Subcutaneous abdominal adipose tissue (tissue), 5 donors: ENCODE results near the gene TBPL2.
"Not testable (repeated sequence)": the region's sequence is repeated elsewhere in the genome, so short reads cannot be mapped to it uniquely, and the experiment has no call there.

Experiments
- H3K27ac ChIP-seq: one replicate; pipeline ENCODE4 v1.7.0; 2013; ENCODE audit warnings: low read depth, mild to moderate bottlenecking, inconsistent platforms, low read length, moderate library complexity
- H3K27me3 ChIP-seq, 5 donors: one replicate each; pipeline ENCODE4 v1.7.0; 2013; ENCODE audit warnings: low read length in 5 of 5, inconsistent platforms in 1 of 5; ENCODE audit not compliant: control insufficient read depth in 5 of 5, insufficient read depth in 4 of 5
- H3K36me3 ChIP-seq, 5 donors: one replicate each; pipeline ENCODE4 v1.7.0; 2013; ENCODE audit warnings: low read length in 5 of 5; ENCODE audit not compliant: control insufficient read depth in 5 of 5, insufficient read depth in 5 of 5
- H3K4me1 ChIP-seq, 5 donors: one replicate each; pipeline ENCODE4 v1.7.0; 2013; ENCODE audit warnings: low read length in 5 of 5, mild to moderate bottlenecking in 3 of 5, moderate library complexity in 1 of 5; ENCODE audit not compliant: control insufficient read depth in 5 of 5, insufficient read depth in 5 of 5
- H3K4me3 ChIP-seq, 5 donors: one replicate each; pipeline ENCODE4 v1.7.0; 2013; ENCODE audit warnings: low read length in 5 of 5, low read depth in 1 of 5
- H3K9ac ChIP-seq, 5 donors: one replicate each; pipeline ENCODE4 v1.7.0; 2013; ENCODE audit warnings: low read length in 5 of 5, mild to moderate bottlenecking in 4 of 5, moderate library complexity in 3 of 5
- H3K9me3 ChIP-seq, 5 donors: one replicate each; pipeline ENCODE4 v1.7.0; 2013; ENCODE audit warnings: low read length in 5 of 5; ENCODE audit not compliant: control insufficient read depth in 5 of 5
- donor health status: healthy.
- donor health status: healthy.
- donor health status: healthy.
- donor health status: healthy.
- donor health status: healthy.

TBPL2 gene

GRCh38 chr14:55457496-55457895, 17.1 kb upstream of the TBPL2 start:
- Histone ChIP-seq H3K4me3 (no peak overlapping the region), H3K27ac (no peak overlapping the region), H3K4me1 (peaks cover 5 to 19% (median 17%) of the 10 kb centered on the region in 5 donors), H3K27me3 (no peaks in the 10 kb centered on the region), H3K9me3 (no peaks in the 10 kb centered on the region), H3K9ac (no peak overlapping the region), H3K36me3 (no peaks in the 10 kb centered on the region)

DNA sequence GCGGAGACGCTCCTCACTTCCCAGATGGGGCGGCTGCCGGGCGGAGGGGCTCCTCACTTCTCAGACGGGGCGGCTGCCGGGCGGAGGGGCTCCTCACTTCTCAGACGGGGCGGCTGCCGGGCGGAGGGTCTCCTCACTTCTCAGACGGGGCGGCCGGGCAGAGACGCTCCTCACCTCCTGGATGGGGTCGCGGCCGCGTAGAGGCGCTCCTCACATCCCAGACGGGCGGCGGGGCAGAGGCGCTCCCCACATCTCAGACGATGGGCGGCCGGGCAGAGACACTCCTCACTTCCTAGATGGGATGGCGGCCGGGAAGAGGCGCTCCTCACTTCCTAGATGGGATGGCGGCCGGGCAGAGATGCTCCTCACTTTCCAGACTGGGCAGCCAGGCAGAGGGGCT, 16.0 kb upstream of the TBPL2 start:
- H3K27ac ChIP-seq, H3K4me3 ChIP-seq, H3K27me3 ChIP-seq, H3K36me3 ChIP-seq, H3K9ac ChIP-seq, H3K9me3 ChIP-seq: not testable (repeated sequence)
- H3K4me1 ChIP-seq: peaks cover 10 to 23% (median 21%) of the 10 kb centered on the region in 5 donors

GRCh38 chr14:55454264-55455002, 14.0 kb upstream of the TBPL2 start:
- peak overlapping the region in 3 of 5 donors; percentile 10 to 49 (median 43) for H3K9ac ChIP-seq
- H3K4me1 ChIP-seq: peaks cover 11 to 28% (median 23%) of the 10 kb centered on the region in 5 donors
- H3K4me3 ChIP-seq: peak overlapping the region; percentile 2 to 47 (median 37)
- H3K36me3 ChIP-seq: no peaks in the 10 kb centered on the region
- no peaks in the 10 kb centered on the region for H3K9me3 ChIP-seq
- H3K27me3 ChIP-seq: no peaks in the 10 kb centered on the region
- no peak overlapping the region for H3K27ac ChIP-seq

- H3K36me3 ChIP-seq: no peaks in the 10 kb centered on the region
- no peak overlapping the region for H3K27ac ChIP-seq
- no peak overlapping the region for H3K4me3 ChIP-seq
- H3K27me3 ChIP-seq: no peaks in the 10 kb centered on the region
- no peak overlapping the region for H3K9ac ChIP-seq
- H3K9me3 ChIP-seq: no peaks in the 10 kb centered on the region
- peaks cover 11 to 28% (median 23%) of the 10 kb centered on the region in 5 donors for H3K4me1 ChIP-seq
Observed at GRCh38 chr14:55451950-55452349, 11.5 kb upstream of the TBPL2 start.

GRCh38 chr14:55451398-55451797, 11.0 kb upstream of the TBPL2 start:
- H3K27ac ChIP-seq: no peak overlapping the region

GRCh38 chr14:55450987-55451386, 10.6 kb upstream of the TBPL2 start:
- Histone ChIP-seq H3K27ac (no peak overlapping the region), H3K36me3 (no peaks in the 10 kb centered on the region), H3K4me3 (no peak overlapping the region), H3K9ac (no peak overlapping the region), H3K27me3 (no peaks in the 10 kb centered on the region), H3K4me1 (peaks cover 11 to 28% (median 23%) of the 10 kb centered on the region in 5 donors), H3K9me3 (no peaks in the 10 kb centered on the region)

More at GRCh38 chr14:55451398-55451797, 11.0 kb upstream of the TBPL2 start:
- no peak overlapping the region for H3K9ac ChIP-seq
- no peak overlapping the region for H3K4me3 ChIP-seq
- no peaks in the 10 kb centered on the region for H3K27me3 ChIP-seq
- H3K4me1 ChIP-seq: peaks cover 11 to 28% (median 23%) of the 10 kb centered on the region in 5 donors
- no peaks in the 10 kb centered on the region for H3K36me3 ChIP-seq
- no peaks in the 10 kb centered on the region for H3K9me3 ChIP-seq

DNA sequence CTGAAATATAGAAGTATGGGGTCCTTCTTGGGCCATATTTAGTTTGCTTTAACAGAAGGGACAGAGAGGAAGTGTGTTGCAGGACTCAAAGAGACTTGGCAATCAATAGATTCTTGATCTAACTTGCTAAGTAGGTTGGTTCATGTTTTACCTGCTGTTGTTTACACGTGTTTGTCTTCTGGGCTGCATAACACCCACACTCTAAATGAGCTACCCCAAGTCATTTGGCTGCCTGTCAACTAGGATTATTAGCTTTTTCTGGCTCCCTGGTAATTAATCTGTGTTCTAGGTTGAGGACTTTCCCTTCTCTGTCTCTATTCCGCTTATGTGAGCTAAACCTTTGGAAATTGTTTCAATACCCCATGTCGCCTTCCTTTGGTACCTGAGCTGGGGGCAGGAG, 10.1 kb upstream of the TBPL2 start:
- no peaks in the 10 kb centered on the region for H3K27me3 ChIP-seq
- H3K9ac ChIP-seq: no peak overlapping the region
- no peak overlapping the region for H3K27ac ChIP-seq
- no peaks in the 10 kb centered on the region for H3K36me3 ChIP-seq
- H3K4me3 ChIP-seq: no peak overlapping the region
- H3K4me1 ChIP-seq: peaks cover 11 to 28% (median 23%) of the 10 kb centered on the region in 5 donors
- no peaks in the 10 kb centered on the region for H3K9me3 ChIP-seq

DNA sequence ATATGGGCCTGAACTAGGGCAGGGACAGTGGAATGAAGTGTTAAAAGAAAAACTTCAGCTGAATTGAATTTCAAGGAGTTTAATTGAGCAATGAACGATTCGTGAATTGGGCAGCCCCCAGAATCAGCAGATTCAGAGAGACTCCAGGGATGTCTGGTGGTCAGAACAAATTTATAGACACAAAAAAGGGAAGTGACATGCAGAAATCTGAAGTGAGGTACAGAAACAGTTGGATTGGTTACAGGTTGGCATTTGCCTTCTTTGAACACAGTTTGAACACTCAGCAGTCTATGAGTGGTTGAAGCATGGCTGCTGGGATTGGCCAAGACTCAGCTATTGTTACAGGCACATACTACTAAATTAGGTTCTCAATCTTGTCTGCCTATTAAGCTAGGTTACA, 9.7 kb upstream of the TBPL2 start:
- peaks cover 11 to 28% (median 22%) of the 10 kb centered on the region in 5 donors for H3K4me1 ChIP-seq
- no peaks in the 10 kb centered on the region for H3K27me3 ChIP-seq
- no peak overlapping the region for H3K27ac ChIP-seq
- H3K9me3 ChIP-seq: no peaks in the 10 kb centered on the region
- H3K9ac ChIP-seq: no peak overlapping the region
- H3K4me3 ChIP-seq: no peak overlapping the region
- no peaks in the 10 kb centered on the region for H3K36me3 ChIP-seq

DNA sequence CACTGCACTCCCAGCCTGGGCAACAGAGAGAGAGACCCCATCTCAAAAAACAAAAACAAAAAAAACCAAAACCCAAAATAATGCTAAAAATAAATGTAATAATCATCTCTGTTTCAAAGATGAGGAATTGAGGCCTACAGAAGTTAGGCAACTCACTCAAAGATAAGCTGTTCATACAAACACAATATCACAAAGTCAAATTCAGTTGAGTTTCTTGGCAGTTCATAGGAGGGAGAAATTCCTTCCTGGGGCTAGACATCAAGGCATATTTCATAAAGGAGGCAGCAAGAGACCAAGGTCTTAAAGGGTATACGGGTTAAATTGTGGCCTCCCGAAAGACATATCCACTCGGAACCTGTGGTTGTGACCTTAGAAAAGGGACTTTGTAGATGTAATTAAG, 8.7 kb upstream of the TBPL2 start:
- no peak overlapping the region for H3K27ac ChIP-seq

GRCh38 chr14:55448141-55448614, 7.8 kb upstream of the TBPL2 start:
- no peaks in the 10 kb centered on the region for H3K36me3 ChIP-seq
- H3K9me3 ChIP-seq: no peaks in the 10 kb centered on the region
- no peak overlapping the region for H3K4me3 ChIP-seq
- H3K4me1 ChIP-seq: peaks cover 4 to 13% (median 6%) of the 10 kb centered on the region in 5 donors
- no peak overlapping the region for H3K9ac ChIP-seq
- H3K27me3 ChIP-seq: no peaks in the 10 kb centered on the region
- no peak overlapping the region for H3K27ac ChIP-seq

More for the DNA sequence above, 8.7 kb upstream of the TBPL2 start:
- peaks cover 6 to 20% (median 12%) of the 10 kb centered on the region in 5 donors for H3K4me1 ChIP-seq
- no peak overlapping the region for H3K4me3 ChIP-seq
- no peak overlapping the region for H3K9ac ChIP-seq
- no peaks in the 10 kb centered on the region for H3K27me3 ChIP-seq
- H3K36me3 ChIP-seq: no peaks in the 10 kb centered on the region
- no peaks in the 10 kb centered on the region for H3K9me3 ChIP-seq
